Stimulated activated CD4-positive, alpha-beta T cell treated with anti-CD3 and anti-CD28 coated beads, Interleukin-4, amount 100 ng/mL, for 24 hours (primary cell): ENCODE measurements around the gene MBD3L5.
"Not testable (repeated sequence)": the region's sequence is repeated elsewhere in the genome, so short reads cannot be mapped to it uniquely, and the experiment has no call there.

Experiments used
- DNase-seq: peaks from one replicate; pipeline ENCODE4 v3.0.0-alpha.2; 2020

The MBD3L5 gene

DNA sequence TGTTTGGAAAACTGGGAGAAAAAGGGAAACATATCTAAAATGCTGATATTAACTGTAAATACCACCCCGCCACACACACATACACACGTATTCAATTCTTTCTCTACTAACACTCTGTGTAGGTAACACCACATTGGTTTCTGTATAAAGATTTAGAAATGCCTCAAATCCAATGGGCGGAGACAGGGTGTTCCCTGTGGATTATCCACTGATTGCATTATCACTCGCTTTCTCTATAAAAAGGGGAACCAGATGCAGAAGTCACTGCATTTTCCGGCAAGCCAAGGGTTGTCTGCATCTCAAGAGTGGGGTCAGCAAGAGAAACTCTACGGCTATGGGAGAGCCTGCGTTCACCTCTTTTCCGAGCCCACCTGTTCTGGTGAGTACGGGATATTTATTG lies at the start of gene MBD3L5:
MBD3L5 (plus strand) TSS at position 301 of the 400 bp plus-strand sequence; CDS start at position 335, 34 bp downstream.
- not testable (repeated sequence) for DNase-seq

DNA sequence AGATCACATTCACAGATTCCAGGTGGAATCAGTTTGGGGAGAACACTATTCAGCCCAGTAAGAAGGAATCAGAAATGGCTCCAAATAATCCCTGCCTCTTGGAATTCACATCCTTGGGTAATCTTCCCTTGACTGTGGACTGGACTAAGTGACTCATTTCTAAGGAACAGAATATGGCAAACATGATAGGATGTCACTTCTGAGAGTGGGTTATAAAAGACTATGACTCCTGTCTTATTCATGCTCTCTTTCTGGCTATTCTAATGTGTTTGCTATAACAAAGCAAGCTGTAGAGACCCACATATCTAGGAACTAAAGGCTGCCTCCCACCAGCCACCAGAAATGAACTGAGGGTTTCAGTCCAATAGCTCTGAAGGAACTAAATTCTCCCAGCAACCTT lies 46.9 kb upstream of the MBD3L5 start:
- no peak for DNase-seq

DNA sequence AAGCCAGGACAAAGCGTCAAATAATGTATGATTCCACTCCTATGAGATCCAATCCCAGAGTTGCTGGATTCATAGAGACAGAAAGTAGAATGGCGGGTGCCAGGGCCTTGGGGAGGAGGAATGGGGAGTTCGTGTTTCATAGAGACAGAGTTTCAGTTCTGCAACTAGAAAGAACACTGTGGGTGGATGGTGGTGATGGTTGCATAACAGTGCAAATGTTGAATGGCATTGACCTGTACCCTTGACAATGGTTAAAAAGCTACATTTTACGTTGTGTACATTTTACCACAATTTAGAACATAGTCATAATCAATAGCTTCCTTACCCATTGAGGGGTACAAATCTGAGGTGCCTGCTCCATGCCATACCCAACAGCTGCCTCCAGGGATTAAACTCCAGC lies 42.5 kb upstream of the MBD3L5 start:
- no peak for DNase-seq

DNA sequence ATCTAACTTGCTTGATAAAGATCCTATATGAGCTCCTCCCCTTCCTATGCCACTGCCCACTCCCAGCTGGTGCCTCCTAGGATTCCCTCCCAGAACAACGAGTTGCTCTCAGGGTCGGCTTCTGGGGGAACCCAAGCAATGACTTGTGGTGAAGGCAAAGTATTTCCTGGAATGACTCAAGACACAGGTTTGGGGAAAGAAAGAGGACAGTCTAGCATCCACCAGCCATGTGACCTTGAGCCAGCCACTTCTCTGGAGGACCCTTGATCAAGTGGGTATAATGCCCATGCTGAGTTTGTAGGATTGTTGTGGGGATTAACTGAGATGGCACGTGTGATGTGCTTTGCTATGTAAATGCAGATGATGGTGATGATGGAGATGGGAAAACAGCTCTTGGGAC lies 42.1 kb upstream of the MBD3L5 start:
- no peak for DNase-seq

DNA sequence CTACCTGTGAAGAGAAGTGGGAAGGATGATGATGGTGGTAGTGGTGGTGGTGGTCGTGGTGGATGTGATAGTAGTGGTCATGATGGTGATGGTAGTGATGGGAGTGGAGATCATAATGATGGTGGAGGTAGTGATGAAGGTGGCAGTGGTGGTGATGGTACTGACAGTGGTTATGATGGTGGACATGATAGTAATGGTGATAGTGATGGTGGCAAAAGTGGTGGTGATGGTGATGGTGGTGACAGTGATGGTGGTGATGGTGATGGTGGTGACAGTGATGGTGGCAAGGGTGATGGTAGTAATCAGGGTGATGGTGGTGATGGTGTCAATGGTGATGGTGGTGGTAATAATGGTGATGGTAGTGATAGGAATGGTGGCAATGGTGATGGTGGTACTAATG lies 35.3 kb upstream of the MBD3L5 start:
- no peak for DNase-seq

DNA sequence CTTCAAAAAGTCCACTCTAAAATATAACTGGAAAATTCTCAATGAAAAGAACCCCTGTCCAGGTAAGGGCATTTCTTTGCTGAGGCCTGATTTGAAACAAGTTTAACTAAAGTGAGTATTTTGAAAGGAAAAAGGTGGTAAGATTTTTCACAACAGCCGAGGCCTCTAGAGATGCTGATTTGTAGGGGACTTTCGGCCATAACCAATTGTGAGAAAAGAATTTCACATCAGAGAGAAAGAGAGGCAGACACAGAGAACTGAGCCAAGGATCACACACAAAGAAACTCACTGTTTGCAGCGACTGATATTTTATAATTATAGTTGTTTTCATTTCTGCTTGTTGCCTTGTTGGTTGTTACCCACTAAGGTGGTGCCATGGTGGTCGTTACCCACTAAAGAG lies 33.6 kb upstream of the MBD3L5 start:
- DNase-seq = no peak

DNA sequence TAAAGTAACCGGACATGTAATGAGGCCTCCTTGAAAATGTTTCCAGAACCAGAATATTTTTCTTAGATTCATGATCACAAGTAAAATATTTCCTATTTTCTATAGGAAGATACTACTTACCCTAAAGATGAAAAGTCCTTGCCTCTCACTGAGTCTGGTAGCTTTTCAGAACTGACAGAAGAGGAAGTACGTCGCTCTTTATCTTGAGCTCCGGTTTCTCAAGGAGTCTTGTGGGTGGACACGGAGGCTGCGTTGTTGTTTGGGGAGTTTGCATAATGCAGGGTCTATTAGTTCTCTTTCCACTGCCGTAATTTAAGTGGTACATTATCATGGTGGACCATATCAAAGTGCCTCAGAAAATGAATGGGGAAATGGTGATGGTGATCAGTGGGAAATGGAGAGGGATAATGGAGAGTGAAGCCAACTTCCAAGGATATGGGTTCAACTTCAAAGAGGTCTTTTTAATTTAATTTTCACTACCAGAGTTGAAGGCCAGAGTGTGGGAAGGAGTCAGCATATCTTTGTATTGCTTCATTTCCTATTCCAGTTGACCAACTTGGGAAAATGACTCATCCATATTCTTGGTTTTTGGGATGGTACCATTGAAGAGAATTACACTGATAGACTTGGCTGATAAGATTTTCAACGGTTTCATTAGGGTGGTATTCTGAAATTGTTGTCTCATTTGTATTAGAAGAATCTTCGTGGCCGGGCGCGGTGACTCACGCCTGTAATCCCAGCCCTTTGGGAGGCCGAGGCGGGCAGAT lies 32.5 kb upstream of the MBD3L5 start:
- DNase-seq = no peak

DNA sequence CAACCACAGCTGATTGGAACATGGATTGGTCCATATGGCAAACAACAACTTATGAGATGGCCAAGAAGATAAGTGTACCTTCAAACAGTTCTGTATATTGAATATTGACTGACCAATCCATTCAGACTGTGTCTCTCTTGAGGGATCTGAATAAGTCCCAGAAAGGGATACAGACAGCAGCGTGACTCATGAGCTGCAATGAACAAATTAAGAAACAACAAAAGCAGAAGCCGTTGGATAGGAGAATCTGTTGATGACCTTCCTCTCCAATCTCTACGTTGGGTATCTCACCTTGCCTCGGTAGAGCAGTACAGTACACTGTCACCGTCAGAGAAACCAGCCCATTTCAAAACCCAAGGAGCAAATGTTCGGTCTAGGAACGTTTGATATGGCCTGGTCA lies 30.4 kb upstream of the MBD3L5 start:
- no peak for DNase-seq

DNA sequence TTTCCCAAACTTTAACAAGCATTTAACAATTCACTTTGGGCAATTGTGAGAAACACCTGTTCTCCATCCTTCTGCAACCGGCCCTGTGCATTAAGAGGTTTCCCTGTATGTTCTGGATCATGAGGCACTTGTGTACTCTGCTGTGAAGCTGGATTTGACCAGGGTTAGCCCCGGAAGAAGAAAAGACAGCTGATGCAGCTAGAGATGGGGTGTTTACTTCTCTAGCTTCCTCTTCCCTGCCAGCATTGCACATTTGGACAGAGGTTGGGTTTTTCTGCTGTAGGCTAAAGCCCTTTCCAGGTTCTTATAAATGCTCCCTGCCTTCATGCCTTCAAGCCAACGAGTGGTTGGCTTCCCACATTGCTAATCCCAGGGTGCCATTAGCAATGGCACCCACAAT lies 30.0 kb upstream of the MBD3L5 start:
- DNase-seq = no peak

DNA sequence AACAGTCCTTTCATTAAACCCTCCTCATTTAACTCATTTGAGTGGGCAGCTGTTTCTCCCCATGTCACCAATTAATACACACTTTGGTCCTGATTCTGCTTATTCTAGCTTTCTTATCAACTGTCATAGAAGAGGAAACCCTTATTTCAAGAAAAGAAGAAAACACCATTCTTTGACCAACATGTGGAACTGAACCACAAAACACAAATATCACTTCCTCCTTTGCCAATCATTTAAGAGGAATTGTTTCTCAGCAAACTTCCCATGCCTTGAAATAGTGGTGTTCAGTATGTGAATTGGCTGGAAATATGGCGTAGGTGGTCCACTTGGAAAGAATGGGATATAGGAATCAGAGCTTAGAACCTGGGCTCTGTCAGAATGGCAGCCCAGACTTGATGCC lies 29.6 kb upstream of the MBD3L5 start:
- no peak for DNase-seq

DNA sequence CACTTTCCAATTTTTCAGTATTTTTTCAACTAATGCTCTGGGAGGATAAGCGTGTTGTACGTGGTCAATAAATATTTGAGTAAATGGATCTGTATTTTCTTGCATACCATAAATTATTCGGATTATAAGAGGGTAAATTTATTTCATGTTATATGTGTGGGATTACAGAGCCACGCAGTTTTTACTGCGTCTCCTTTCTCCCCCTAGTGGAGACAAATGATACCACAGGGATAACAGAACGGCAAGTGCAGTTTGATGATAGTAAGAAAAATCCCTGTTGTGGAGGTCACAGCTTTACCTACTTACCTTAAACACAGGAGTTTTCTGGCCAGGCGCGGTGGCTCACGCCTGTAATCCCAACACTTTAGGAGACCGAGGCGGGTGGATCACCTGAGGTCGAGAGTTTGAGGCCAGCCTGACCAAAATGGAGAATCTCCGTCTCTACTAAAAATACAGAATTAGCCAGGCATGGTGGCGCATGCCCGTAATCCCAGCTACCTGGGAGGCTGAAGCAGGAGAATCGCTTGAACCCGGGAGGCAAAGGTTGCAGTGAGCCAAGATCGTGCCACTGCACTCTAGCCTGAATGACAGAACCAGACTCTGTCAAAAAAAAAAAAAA lies 26.0 kb upstream of the MBD3L5 start:
- DNase-seq = peak; percentile 19

DNA sequence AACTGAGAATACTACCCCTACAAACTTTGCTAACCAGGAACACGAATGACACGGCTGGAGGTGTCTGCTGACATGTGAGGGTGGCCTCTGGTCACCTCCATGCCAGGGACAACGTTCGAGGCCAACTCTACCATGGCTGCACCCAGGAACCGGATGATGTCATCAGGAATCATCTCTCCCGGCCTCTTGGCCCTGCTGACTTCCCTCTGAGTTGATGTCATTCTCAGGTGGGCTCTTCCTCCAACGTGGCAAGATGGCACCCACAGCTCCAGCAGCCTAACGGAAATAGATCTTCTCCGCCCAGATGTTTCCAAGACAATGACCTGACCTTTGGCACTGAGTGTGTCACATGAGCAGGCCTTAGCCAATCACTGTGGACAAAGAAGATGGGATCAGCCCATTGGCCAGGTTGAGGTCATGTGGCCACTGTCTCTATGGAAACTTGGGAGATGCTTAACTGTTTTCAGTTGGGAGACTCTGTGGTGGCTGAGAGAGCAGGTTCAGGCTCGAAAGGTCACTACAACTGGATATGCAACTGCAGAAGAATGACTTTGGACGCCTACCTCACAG lies 24.2 kb upstream of the MBD3L5 start:
- no peak for DNase-seq

DNA sequence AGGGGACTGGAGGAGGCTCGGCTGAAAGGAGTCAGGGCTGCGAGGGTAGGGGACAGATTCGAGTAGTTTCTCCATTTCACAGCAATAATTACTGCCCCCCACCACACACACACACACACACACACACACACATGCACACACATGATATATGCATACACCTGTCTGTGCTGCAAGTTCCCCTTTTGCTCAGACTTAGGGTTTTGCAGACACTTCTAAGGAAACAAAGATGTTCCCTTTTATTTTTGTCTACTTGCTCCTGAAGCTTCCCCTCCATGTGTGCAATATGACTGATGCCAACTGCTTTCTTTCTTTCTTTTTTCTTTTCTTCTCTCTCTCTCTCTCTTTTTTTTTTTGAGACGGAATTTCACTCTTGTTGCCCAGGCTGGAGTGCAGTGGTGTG lies 22.5 kb upstream of the MBD3L5 start:
- no peak for DNase-seq

DNA sequence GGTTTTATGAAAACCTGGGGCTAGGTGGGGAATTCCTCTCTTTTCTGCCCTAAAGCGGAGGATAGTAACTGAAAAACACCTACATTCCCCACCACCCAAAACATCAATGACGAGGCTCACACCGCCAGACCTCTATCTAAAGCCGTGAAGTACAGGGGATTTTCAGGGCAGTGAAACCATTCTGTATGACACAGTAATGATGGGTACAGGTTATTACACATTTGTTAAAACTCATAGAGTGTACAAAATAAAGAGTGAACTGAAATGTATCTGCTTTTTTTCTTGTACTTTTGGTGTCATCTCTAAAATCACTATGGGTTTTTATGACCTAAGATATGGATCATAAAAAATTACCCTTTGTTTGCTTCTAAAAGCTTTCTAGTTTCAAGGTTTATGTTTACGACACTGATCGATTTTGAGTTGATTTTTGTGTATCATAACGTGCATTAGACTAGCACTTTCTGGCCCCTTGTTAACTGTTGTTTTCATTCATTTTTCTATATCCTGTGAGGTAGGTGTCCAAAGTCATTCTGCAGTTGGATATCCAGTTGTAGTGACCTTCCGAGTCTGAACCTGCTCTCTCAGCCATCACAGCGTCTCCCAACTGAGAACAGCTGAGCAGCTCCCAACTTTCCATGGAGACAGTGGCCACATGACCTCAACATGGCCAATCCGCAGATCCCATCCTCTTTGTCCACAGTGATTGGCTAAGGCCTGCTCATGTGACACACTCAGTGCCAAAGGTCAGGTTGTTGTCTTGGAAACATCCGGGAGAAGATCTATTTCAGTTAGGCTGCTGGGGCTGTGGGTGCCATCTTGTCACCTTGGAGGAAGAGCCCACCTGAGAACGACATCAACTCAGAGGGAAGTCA lies 19.4 kb upstream of the MBD3L5 start:
- DNase-seq = peak; percentile 56

DNA sequence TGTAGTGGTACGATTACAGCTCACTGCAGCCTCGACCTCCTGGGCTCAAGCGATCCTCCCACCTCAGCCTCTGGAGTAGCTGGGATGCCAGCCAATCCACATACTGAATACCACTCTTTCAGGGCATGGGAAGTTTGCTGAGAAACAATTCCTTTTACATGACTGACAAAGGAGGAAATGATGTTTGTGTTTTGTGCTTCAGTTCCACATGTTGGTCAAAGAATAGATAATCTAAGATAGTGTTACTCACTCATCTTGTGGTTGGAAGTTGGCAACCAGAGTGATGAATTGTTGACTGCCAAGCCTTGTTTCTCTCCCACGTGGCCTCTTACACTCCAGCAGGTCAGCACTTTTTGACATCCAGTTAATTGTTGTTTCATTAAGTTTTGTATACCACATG lies 16.7 kb upstream of the MBD3L5 start:
- peak; percentile 29 for DNase-seq

DNA sequence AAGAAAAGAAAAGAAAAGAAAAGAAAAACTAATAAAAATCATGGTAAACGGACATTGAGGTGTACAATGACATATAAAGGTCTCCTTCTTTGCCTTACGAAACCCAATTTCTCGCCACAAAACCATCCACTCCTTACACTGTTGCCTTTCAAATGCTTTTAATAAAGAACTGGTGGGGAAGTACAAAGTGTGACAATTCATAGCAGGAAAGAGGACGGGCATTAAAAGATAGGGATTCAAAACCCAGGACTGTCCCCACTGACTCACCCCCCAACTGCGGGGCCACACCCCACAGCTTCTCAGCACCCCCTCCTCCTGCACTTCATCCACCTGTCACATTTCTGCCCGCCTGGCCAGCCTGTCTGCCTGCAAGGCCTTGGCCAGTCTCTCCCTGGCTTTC lies 11.6 kb upstream of the MBD3L5 start:
- DNase-seq = no peak

DNA sequence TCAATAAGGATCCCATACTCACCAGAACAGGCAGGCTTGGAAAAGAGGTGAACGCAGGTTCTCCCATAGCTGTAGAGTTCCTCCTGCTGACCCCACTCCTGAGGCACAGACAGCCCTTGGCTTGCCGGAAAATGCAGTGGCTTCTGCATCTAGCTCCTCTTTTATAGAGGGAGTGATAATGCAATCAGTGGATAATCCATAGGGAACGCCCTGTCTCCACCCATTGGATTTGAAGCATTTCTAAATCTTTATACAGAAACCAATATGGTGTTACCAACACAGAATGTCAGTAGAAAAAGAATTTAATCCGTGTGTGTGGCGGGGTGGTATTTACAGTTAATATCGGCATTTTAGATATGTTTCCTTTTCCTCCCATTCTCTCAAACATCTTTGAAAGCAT lies 9.0 kb upstream of the MBD3L5 start, which contains the start of gene MBD3L2B:
MBD3L2B (minus strand) TSS at position 101 of the 400 bp plus-strand sequence; CDS start at position 67, 34 bp downstream.
- DNase-seq = not testable (repeated sequence)

DNA sequence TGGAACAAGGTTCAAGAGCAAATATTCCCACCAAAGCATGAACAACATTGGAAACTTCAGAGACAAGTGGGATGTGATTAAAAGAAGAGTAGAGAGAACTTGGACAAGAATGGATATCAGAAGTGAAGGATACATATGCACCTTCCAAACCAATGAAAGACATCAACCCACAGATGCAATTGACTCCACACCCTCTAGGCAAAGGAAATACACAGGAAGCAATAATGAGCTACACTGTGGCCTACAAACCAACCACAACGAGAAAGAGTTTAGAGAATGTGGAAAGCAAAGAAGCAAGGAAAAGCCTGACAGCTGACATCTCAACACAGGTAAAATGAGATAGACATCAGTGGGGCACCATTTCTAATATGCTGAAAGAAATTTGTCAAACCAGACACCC lies 1.6 kb upstream of the MBD3L5 start:
- not testable (repeated sequence) for DNase-seq

DNA sequence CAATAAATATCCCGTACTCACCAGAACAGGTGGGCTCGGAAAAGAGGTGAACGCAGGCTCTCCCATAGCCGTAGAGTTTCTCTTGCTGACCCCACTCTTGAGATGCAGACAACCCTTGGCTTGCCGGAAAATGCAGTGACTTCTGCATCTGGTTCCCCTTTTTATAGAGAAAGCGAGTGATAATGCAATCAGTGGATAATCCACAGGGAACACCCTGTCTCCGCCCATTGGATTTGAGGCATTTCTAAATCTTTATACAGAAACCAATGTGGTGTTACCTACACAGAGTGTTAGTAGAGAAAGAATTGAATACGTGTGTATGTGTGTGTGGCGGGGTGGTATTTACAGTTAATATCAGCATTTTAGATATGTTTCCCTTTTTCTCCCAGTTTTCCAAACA lies 9.7 kb downstream of the MBD3L5 start, which contains the start of gene MBD3L4:
MBD3L4 (minus strand) TSS at position 101 of the 400 bp plus-strand sequence; CDS start at position 66, 35 bp downstream.
- not testable (repeated sequence) for DNase-seq

DNA sequence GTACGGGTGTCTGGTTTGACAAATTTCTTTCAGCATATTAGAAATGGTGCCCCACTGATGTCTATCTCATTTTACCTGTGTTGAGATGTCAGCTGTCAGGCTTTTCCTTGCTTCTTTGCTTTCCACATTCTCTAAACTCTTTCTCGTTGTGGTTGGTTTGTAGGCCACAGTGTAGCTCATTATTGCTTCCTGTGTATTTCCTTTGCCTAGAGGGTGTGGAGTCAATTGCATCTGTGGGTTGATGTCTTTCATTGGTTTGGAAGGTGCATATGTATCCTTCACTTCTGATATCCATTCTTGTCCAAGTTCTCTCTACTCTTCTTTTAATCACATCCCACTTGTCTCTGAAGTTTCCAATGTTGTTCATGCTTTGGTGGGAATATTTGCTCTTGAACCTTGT lies 11.2 kb downstream of the MBD3L5 start:
- not testable (repeated sequence) for DNase-seq

DNA sequence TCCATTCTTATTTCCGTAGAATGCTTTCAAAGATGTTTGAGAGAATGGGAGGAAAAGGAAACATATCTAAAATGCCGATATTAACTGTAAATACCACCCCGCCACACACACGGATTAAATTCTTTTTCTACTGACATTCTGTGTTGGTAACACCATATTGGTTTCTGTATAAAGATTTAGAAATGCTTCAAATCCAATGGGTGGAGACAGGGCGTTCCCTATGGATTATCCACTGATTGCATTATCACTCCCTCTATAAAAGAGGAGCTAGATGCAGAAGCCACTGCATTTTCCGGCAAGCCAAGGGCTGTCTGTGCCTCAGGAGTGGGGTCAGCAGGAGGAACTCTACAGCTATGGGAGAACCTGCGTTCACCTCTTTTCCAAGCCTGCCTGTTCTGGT lies 18.6 kb downstream of the MBD3L5 start, which contains the start of gene MBD3L2:
MBD3L2 (plus strand) TSS at position 301 of the 400 bp plus-strand sequence; CDS start at position 354, 53 bp downstream.
- DNase-seq = not testable (repeated sequence)

DNA sequence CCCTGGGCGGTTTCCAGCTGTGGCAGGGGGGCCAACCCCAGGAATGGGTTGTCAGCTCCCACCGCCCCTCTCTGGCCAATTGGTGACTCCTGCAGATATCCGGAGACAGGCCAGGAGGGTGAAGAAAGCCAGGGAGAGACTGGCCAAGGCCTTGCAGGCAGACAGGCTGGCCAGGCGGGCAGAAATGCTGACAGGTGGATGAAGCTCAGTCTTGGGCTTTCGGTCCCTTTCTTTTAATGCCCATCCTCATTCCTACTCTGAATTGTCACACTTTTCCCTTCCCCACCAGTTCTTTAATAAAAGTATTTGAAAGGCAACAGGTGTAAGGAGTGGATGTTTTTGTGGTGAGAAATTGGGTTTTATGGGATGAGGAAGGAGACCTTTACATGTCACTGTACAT lies 21.0 kb downstream of the MBD3L5 start:
- DNase-seq = not testable (repeated sequence)

DNA sequence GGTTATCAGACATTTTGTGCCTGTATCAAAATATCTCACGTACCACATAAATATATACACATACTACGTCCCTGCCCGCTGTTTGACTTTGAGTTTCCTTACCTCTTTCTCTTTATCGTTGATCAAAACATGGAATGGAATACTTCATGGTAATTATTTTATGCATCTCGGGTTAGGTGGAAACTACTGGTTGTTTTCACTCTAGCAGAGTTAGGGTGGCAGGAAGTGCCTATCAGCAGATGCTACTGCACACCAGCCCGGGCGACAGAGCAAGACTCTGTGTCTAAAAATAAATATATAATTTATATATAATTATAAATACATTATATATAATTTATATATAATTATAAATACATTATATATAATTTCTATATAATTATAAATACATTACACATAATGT lies 22.5 kb downstream of the MBD3L5 start:
- DNase-seq = not testable (repeated sequence)
